Activated CD4-positive, CD25-positive, alpha-beta regulatory T cell treated with anti-CD3 and anti-CD28 coated beads, Interleukin-2, amount 50 U/mL, for 24 hours (primary cell): ENCODE measurements around the gene TLL2.

ENCODE experiments used
- ATAC-seq, 2 donors: fragments of 150-1000 bp; cut with Tn5 transposase; one replicate each; pipeline ENCODE4 v1.10.0; 2021; ENCODE audit warnings: mild to moderate bottlenecking in 1 of 2, moderate library complexity in 1 of 2

The TLL2 gene

GRCh38 chr10:96420228-96421009, 93.3 kb downstream of the TLL2 start:
- ATAC-seq = no peak

GRCh38 chr10:96419351-96419750, 94.4 kb downstream of the TLL2 start:
- ATAC-seq = no peak

- ATAC-seq = no peak
Observed at GRCh38 chr10:96418582-96418981, 95.1 kb downstream of the TLL2 start.

- no peak for ATAC-seq
Observed at GRCh38 chr10:96417441-96417840, 96.3 kb downstream of the TLL2 start.

- ATAC-seq = no peak
Observed at GRCh38 chr10:96416643-96417042, 97.1 kb downstream of the TLL2 start.

- ATAC-seq = no peak
Observed at GRCh38 chr10:96415891-96416554, 97.7 kb downstream of the TLL2 start.

GRCh38 chr10:96415150-96415890, 98.4 kb downstream of the TLL2 start:
- no peak for ATAC-seq

GRCh38 chr10:96414303-96414702, 99.4 kb downstream of the TLL2 start:
- ATAC-seq = no peak

- ATAC-seq = no peak
Observed at GRCh38 chr10:96413151-96413787, 100.5 kb downstream of the TLL2 start.

GRCh38 chr10:96411716-96412320, 101.9 kb downstream of the TLL2 start:
- no peak for ATAC-seq

- ATAC-seq = no peak
Observed at GRCh38 chr10:96410296-96410695, 103.4 kb downstream of the TLL2 start.

GRCh38 chr10:96408201-96408600, 105.5 kb downstream of the TLL2 start:
- no peak for ATAC-seq

GRCh38 chr10:96407560-96408069, 106.1 kb downstream of the TLL2 start:
- no peak for ATAC-seq

GRCh38 chr10:96406091-96406490, 107.6 kb downstream of the TLL2 start:
- ATAC-seq = no peak

GRCh38 chr10:96402417-96403305, 111.1 kb downstream of the TLL2 start:
- no peak for ATAC-seq

GRCh38 chr10:96401036-96401435, 112.7 kb downstream of the TLL2 start:
- ATAC-seq = no peak

GRCh38 chr10:96400465-96400864, 113.3 kb downstream of the TLL2 start:
- no peak for ATAC-seq

GRCh38 chr10:96397902-96398301, 115.8 kb downstream of the TLL2 start:
- no peak for ATAC-seq

GRCh38 chr10:96395931-96396877, 117.5 kb downstream of the TLL2 start:
- ATAC-seq = peak; percentile 62 to 66

- no peak for ATAC-seq
Observed at GRCh38 chr10:96390460-96390864, 123.3 kb downstream of the TLL2 start.
